GM11168 (cell line): ENCODE data around the gene MMP1.
"Not testable (repeated sequence)": the region's sequence is repeated elsewhere in the genome, so short reads cannot be mapped to it uniquely, and the experiment has no call there.

Experiments
- in situ Hi-C: fragments of 300-500 bp; cut with MboI; formaldehyde crosslinking; loops from one replicate; pipeline ENCODE4 v1.12.0; 2022; ENCODE audit warnings: low sequenced_read_pairs; ENCODE audit not compliant: unreplicated experiment

MMP1 gene

DNA sequence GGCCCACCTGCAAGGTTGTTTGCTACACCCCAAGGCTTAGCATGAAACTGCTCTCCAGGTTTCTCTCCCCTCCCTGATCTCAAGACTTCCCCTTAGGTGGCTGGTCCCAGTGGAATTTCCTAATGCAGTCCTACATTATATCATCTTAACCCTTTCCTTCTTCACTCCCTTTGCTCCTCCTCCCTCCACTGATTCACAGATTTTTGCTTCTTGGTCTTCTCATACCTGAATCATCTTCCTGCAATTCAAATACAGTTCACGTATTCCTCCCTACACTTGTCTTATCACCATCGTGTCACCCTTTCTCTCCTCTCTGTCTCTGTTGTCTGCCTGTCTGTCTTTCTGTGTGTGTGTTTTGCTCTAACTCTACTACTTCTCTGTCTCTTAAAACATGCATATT is 34.5 kb downstream of the MMP1 start:
- in situ Hi-C loops = no loop called here

DNA sequence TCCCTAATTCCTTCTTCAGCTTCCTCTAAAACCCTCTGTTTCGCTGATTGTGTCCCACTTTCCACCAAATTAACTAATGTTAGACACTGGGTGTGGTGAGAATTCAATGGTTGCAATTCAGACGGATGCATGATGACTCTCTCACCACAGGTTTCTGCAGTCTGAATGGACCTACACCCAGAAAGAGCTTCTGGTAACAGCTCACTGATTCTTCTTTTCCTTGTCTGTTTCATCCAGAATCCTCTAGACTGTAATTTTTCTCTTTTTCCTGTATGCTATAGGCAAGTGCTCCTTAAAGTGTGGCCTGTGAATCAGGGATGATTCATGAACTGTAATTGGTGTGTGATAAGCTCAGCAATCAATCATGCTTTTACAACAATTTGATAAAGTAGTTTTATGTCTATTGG is 35.6 kb downstream of the MMP1 start:
- in situ Hi-C loops = no loop called here

DNA sequence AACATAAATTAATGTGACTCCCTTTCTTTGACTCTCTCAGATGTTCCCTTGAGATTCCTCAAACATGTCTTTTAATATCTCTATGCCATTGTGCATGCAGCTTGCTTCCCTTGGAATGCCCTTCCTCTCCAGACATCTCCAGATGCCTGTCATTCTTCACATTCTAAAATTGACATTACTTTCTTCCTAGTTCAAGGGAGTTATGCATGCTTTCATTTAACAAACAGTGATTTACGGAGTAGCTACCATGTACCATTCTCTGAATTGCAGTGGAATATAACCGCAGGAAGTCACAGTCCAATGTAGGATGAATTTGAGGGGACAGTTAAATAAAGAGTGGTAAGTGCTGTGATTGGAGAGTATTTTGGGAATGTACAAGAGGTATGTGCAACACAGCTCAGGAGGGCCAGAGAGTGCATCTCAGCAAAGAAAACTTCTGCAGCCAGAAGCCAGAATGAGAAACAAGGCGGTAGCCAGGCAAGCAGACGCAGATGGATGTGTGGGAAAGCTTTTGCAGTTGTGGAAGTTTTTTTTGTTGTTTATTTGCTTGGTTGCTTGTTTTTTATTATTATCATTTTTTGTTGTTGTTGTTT is 36.2 kb downstream of the MMP1 start:
- in situ Hi-C loops = no loop called here

DNA sequence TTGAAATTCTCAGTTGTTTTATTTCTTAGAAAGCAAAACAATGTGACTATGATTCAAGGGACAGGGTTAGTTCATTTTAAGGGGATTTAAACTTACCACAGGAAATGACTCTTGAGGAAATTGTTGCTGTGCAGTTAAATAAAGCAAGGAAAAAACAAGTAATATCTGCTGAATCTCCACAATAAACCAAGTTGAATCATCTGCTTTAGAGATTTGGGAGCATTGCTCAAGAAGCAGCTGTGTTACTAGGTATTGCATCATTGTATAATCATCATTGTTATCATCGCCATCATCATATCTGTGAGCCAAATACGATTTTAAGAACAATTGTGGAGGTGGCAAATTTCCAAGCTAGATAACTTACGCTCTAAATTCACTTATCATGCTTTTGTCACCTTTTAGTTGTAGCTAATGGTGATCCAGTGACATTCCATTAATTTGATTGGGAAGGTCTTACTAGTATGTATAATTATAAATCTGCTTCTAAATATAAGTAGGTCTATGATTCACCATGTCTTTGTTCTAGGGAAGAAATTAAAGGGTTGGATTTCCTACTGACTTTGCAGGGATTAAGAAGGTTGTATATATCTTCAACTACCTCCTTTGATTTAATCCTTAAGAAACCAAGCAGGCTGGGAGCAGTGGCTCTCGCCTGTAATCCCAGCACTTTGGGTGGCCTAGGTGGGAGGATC is 37.5 kb downstream of the MMP1 start:
- in situ Hi-C loops = no loop called here

DNA sequence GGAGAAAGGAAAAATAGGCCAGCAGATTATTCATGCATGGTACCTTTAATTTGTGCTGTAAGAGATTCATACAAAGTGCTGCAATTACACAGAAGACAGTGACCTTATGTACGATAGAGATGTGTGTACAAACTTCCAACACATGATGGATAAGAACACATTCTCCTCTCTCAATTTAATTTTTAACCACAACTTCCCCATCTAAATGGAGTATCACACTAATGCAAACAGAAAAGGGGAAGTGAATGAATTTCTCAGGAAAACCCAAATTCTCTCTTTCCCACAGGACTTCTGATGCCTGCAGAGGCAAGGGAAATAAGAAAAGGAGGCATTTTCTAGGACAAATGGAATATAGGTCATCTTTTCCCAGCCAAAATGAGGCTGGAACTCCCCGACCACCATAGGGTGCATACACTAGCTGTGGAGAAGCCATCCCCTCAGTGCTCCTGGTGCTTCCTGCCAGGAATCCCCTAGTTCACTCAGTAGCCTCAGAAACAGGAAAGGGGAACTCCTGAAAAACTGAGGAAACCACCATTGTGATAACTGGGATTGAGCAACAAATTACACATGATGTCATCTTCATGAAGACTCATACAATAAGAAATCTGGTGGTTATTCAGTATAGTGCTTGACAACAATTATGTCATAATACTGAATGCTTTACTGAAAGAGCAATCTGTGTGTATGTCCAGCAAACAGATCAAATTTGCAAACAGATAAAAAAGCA is 40.0 kb downstream of the MMP1 start:
- in situ Hi-C loops = no loop called here

DNA sequence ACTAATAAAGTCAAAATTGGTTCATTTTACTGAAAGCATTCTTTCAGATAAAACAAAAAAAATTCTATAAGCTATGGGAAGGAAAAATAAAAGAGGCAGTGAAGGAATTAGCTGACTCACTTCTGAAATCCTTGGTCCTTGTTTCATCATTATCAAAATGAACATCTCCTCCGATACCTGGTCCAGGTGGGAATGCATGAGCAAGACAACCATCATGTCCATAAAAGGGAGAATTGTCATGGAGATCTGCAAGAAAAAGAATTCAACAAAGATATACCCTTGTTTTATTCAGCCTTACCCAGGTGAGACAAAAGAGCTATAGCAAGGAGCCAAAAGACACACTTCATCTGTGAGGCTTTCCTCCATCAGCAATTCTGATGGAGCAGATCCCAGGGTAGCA is 44.7 kb downstream of the MMP1 start:
- in situ Hi-C loops = no loop called here

DNA sequence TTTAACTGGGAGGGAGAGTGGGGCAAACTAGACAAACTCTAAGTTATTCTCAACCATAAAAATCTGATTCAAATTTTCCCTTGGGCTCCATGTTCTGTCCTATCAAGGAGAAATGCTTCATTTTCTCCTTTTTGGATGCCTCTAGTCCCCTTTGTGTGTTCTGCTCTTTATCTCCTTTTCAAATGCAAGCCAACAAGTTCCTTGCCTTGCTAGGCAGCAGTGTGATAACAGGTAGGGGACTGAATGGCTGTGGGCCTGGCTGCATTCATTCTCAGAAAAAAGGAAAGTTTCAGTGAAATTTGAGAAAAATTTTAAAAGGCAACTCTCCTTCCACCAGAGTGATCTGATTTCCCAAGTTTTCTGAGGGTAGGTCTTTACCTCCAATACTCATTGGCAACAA is 46.3 kb downstream of the MMP1 start:
- in situ Hi-C loops = no loop called here

DNA sequence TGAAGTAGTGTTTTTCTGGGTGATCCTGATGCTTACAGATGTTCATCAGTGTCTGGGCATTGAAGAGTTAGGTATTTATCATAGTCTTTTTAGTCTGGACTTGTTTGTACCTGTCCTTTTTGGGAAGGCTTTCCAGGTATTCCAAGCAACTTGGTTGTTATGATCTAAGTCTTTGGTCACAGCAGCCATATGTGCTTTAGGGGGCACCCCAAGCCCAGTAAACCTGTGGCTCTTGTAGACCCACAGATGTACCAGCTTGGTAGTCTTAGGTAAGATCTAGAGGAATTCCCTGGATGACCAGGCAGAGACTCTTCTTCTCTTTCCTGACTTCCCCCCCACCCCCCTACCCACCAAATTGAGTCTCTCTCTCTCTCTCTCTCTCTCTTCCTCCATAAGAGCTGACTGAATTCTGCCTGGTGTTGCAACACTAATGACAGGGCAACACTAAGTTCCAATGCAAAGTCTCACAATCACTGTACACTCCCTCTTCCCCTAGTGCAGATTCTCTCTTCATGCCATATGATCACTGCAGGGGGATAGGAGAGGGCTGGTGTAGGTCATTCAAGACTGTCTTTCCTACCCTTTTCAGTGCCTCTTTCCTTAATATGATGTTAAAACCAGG is 48.7 kb downstream of the MMP1 start:
- in situ Hi-C loops = no loop called here

DNA sequence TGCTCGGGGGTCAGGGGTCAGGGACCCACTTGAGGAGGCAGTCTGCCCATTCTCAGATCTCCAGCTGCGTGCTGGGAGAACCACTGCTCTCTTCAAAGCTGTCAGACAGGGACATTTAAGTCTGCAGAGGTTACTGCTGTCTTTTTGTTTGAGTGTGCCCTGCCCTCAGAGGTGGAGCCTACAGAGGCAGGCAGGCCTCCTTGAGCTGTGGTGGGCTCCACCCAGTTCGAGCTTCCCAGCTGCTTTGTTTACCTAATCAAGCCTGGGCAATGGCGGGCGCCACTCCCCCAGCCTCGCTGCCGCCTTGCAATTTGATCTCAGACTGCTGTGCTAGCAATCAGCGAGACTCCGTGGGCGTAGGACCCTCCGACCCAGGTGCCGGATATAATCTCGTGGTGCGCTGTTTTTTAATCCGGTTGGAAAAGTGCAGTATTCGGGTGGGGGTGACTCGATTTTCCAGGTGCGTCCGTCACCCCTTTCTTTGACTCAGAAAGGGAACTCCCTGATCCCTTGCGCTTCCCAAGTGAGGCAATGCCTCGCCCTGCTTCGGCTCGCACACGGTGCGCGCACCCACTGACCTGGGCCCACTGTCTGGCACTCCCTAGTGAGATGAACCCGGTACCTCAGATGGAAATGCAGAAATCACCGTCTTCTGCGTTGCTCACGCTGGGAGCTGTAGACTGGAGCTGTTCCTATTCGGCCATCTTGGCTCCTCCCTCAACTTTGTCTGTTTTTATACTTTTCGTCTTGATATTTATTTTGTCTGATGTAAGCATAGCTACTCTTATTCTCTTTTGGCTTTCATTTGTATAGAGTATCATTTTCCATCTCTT is 51.0 kb downstream of the MMP1 start:
- in situ Hi-C loops = not testable (repeated sequence)
